GM21447 (cell line): ENCODE data around the gene BIN2.
"Not testable (repeated sequence)": the region's sequence is repeated elsewhere in the genome, so short reads cannot be mapped to it uniquely, and the experiment has no call there.

ENCODE experiments used
- ATAC-seq: cut with Tn5 transposase; IDR thresholded peaks from one replicate; pipeline ENCODE4 v1.9.1; 2021; ENCODE audit not compliant: unreplicated experiment

BIN2 gene

GRCh38 chr12:51318057-51318806 is 5.7 kb downstream of the BIN2 start:
- ATAC-seq = not testable (repeated sequence)

GRCh38 chr12:51311389-51311788 is 12.6 kb downstream of the BIN2 start:
- ATAC-seq = no peak

GRCh38 chr12:51307655-51308593 is 16.1 kb downstream of the BIN2 start:
- no peak for ATAC-seq

GRCh38 chr12:51306507-51306906 is 17.5 kb downstream of the BIN2 start:
- no peak for ATAC-seq

DNA sequence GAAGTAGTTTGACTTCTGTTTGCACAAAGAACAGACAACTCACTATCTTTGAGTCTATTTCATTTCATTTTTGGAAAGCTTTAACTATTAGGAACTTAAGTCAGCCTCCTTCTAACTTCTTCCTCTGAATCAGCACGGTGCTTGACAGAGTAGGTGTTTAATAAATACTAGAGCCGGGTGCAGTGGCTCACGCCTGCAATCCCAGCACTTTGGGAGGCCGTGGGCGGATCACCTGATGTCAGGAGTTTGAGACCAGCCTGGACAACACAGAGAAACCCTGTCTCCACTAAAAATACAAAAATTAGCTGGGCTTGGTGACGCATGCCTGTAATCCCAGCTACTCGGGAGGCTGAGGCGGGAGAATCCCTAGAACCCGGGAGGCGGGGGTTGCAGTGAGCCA is 23.2 kb downstream of the BIN2 start:
- ATAC-seq = not testable (repeated sequence)

DNA sequence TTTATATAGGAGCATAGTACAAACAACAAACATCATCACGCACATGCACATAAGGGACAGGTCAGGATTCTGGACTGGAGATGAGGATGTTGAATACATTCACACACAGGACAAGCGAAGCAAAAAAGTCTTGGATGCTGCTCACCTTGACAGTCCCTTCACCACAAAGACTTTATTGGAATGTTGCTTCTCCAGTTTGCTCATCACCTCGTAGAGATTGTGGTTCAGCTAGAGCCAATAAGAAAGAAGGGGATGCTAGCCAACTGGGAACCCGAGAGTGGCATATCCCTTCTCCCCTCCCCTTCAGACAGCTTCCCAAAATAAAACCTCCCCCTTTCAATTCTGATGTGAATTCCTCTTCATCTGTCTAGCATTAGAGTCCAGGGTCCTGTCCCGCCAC is 28.3 kb downstream of the BIN2 start:
- ATAC-seq = no peak

DNA sequence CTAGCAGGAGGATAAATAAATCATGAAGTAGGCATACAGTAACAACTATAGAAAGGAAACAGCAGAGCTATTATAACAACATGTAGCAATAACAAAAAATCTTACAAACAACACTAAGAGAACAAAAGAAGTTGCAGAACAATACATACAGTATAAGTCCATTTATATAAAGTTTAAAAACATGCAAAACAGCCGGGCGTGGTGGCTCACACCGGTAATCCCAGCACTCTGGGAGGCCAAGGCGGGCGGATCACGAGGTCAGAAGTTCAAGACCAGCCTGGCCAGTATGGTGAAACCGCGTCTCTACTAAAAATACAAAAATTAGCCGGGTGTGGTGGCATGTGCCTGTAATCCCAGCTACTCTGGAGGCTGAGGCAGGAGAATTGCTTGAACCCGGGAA is 29.9 kb downstream of the BIN2 start:
- not testable (repeated sequence) for ATAC-seq

DNA sequence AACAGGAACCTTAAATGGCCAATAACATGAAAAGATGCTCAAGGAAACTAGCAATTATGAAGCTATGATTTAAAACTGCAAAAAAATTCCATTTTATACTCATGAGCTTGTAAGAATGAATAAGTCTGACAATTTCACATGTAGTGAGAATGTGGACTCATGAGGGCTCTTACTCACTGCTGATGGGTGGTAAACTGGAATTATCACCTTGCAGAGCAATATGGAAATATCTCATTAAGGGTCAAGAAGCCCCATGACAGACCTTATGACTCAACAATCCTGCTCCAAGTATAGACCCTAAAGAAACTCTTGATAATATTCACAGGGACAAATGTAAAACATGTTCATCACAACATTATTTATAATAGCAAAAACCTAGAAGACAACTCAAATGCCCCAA is 30.3 kb downstream of the BIN2 start:
- no peak for ATAC-seq

- not testable (repeated sequence) for ATAC-seq
These were observed 32.1 kb downstream of the BIN2 start for GRCh38 chr12:51291603-51292513.

- no peak for ATAC-seq
These were observed 38.1 kb downstream of the BIN2 start for GRCh38 chr12:51285843-51286242.

GRCh38 chr12:51281202-51281924 is 42.6 kb downstream of the BIN2 start:
- ATAC-seq = no peak

DNA sequence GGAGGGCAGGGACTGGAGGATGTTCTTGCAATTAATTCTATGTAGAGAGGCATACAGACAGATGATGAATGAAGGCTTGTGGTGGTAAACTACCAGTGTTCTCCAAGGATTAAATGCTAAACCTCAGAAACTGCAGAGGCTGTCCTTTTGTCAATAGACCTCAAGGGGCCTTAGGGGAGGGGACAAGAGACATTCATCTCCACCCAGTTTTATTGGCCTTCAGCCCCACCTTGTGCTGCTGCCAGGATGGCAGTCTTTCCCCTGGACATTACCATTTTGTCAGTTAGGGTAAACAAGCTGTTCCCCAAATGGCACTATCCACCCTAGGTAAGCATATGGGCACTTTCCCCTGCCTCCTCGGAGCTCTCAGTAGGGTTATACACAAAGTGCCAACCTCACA is 48.9 kb downstream of the BIN2 start:
- no peak for ATAC-seq

- not testable (repeated sequence) for ATAC-seq
These were observed 51.2 kb downstream of the BIN2 start for GRCh38 chr12:51272810-51273209.

GRCh38 chr12:51270951-51271518 is 52.9 kb downstream of the BIN2 start:
- ATAC-seq = no peak

DNA sequence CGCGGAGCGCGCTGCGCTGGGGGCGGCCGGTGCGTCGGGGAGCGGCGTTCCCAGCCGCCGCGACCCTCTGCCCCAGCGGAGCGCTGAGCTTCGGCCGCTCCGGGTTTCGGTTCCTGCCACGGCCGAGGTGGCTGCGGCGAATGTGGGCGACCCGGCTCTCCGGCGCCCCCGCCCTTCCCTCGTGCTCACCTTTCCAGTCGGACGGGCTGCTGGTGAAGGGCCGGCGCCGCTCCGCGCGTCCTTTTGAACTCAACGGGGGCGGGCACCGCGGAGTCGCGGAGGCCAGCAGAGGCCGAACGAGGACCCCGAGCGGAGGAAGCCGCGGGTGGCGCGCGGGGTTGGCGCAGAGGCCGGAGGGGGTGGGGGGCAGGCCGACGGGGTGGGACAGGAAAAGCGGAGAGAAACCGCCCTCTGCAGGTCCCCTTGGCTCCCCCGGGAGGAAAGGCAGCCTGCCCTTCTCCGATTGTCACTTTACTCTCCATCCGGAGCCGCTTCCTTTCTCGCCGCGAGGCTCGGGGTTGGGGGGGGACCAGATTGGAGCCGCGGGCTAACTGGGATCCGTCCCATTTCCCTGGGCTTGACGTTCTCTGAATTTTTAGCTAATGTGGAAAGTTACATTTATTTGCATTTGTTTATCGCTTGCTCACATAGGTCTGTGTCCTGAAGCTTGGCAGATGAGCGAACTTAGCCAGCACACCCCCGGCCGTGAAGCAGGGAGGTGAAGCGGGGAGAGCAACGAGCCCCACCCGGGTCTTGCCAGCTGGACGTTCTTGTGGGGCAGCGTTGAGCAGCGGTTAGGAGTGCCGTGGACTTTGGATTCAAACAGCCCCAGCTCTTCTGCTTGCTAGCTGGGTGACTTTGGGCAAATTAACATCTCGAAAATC is 53.7 kb downstream of the BIN2 start, which contains the start of gene SMAGP:
Gene SMAGP, minus strand, starts transcription at position 349 of the 884 bp plus-strand sequence. CDS start 1,137 bp downstream, outside the sequence.
- peak; percentile 61 for ATAC-seq

DNA sequence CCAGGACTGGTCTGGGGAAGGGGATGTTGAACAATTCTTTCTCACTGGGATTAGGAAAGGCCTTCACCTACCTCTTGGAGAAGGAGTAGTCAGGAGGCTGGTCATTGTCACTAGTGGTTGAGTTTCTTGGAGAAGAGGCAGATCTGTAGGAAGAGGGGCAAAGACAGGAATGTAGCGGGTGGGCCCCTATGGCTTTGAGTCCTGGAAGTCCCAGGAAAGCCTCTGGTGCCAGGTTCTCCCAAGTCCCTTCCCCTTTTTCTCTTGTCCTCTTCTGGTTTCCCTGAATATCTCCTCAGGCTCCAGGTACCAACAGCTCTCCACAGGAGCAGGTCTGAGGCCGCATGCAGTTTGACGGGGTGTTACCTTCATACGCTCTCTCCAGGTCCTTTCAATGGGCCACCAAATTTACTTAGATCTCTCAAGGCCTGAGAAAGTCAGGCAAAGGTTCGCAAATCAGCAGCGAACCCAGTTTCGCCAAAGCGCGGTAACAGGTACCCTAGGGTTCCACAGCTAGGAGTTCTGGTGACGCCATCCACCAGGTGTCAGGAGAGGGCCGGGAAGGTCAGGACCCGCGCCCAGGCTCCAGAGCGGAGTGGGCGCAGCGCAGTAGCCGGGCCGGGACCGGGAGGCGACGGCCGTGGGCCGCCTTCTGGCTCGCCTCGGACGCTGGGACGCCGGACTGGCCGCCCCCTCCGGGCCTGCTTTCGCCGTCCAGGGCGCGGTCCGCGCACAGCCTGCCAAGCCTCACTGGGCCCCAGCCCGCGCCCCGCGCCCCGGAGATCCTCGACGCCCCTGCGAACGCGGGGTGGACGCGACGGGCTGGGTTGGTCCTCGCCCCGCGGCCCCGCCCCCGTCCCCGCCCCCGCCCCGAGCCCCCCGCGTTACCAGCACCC is 54.6 kb downstream of the BIN2 start:
- peak; percentile 45 for ATAC-seq

DNA sequence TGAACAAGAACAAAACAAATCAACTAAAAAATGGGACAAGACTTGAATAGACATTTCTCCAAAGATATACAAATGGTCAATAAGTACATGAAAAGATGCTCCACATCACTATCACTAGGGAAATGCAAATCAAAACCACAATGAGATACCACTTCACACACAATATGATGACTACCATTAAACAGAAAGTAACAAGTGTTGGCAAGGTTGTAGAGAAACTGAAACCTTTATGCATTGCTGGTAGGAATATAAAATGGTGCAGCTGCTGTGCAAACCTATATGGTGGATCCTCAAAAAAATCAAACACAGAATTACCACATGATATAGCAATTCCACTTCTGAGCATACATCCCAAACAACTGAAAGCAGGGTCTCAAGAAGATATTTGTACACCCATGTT is 59.0 kb downstream of the BIN2 start:
- peak; percentile 49 for ATAC-seq

DNA sequence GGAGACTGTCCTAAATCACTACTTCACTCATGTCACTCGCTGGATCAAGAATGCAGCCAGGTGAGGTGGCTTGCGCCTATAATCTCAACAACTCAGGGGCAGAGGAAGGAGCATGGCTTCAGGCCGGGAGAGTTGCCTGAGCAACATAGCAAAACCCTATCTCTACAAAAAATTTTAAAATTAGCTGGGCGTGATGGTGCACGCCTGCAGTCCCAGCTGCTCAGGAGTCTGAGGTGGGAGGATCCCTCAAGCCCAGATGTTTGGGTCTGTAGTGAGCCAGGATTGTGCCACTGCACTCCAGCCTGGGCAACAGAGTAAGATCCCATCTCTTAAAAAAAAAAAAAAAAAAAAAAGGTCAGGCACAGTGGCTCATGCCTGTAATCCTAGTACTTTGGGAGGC is 59.7 kb downstream of the BIN2 start:
- no peak for ATAC-seq
